Activated T-cell treated with anti-CD3 and anti-CD28 coated beads for 48 hours (primary cell): ENCODE results near the gene SHB.

Experiments
- DNase-seq: peaks from one replicate; pipeline ENCODE4 v3.0.0-alpha.2; 2020; ENCODE audit warnings: low read depth

SHB gene

DNA sequence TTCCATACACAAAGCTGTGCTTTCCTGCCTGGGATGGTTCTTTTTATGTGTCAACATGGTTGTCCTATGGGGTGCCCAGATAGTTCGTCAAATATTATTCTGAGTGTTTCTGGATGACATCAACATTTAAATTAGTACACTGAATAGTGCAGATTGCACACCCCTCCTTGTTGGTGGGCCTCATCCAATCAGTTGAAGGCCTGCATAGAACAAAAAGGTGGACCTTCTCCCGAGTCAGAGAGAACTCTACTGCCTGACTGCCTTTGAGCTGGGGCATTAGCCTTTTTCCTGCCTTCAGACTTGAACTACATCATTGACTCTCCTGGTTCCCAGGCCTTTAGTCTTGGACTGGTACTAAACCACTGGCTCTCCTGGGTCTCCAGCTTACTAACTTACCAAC is 80.4 kb downstream of the SHB start:
- no peak for DNase-seq

DNA sequence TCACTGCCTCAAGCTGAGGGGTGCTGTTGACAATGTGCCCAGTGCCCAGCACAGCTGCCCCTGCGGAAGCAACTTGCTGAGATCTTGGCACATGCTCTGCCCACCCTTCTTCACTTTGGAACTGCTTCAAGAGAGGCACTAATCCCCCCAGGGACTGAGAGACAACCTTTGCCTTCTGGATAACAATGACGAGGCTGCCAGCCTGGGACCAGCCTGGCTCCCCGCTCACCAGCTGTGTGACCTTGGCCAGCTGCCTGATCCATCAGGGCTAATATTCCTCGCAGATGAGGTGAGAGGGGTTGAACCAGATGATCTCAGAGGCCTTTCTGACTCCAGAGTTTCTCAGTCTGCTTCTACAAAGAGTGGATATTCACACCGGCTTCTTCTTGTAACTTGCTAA is 81.0 kb downstream of the SHB start:
- DNase-seq = no peak

DNA sequence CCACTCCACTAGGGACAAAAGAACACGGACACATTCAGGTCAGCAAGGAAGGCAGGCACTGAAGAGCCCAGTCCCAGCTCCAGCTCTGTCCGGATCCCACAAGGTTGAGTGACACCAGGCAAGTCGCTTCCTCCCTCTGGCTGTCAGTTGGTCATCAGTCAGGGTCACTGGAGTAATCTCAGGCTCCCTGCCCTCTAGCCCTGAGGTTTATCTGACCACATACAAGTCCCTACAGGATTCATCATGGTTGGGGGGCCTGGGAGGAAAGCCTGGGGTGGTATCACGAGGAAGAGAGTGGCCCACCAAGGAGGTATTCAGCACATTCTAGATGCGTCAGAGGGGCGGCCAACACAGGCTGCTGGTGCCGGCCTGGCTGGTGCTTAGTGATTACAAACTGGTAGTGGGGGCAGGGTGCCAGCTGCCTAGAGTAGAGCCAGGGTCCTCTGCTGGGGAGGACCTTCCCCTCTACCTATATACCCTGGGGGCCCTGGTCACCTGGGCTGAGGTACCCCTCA is 81.5 kb downstream of the SHB start:
- DNase-seq = no peak

DNA sequence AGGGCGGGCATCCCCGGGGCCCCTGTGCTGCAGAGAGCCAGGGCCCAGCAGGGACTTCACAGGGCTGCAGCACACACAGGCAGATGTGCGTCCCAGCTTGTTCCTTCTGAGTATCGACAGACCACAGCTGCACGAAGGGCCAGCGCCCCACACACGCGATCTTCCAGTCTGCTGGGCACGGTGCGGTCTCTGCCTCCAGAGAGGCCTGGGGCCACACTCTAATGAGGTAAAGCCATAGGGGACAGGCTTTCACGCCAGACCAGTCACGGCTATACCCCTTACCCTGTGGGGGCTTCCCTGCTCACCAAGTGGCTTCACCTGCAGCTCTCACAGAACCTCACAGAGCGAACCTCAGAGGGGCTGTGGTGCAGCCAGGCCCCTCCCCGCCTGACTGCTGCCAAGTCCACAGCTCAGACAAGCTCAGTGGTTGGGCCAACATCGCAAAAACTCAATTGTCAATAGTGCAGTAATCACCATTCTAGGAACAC is 82.2 kb downstream of the SHB start:
- no peak for DNase-seq

DNA sequence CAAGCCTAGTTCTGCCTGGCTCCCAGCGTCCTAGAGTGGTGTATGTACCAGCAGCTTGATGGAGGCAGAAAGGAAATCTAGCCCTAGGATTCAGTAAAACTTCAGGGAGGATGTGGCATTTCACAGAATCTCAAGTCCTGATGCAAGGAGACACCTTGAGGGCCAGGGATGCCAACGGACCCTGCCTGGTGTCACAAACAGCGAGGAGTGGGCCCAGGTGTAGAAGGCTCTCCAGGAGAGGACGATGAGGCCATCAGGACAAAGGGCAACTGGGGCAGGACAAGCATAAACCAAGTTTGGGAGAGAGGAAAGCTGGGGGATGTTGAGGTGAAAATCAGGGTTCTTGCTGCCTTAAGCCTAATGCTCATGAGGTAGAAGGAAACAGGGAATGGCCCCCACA is 83.0 kb downstream of the SHB start:
- DNase-seq = no peak

DNA sequence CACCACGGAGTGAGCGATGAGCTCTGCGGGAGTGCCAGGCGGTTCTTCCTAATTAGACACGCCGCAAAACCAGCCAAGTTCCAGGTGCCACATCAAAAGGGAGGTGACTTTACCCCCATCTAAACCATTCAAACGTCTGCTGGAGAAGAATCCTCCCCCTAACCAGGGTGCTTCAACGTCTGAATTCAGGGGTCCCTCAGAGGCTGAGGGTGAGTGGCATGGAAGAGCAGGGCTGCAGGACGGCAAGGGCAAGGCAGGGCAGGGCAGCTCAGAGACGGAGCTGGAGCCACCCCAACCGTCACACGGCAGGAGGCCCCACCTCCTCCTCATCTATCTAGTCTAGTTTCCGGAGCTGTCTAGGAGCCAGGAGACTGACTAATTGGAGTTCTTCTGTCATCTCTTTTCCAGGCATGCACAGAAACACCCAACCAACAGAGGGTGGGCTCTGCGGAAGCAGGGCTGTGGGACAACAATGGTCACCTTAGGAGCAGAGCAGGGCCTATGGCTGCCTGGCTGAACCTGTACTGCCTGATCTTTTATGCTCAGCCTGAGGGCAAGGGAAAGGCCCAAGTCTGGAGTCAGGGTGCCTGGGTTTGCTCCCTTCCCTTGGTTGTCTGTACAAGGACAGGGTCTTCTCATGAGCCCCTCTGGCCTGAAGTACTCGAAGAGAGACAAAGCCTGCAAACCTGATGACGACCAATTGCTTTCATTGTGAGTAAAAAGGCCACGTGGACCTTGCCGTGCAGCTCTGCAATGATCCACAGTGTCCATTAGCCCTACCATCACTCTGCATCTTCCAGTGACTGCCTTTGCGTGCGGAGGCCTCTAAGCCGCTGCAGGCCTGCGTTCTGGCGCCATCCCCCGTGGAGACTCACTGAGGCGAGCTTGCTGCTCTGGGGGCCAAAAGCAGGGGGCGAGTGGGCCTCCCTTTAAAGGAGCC is 84.1 kb downstream of the SHB start:
- DNase-seq = no peak

DNA sequence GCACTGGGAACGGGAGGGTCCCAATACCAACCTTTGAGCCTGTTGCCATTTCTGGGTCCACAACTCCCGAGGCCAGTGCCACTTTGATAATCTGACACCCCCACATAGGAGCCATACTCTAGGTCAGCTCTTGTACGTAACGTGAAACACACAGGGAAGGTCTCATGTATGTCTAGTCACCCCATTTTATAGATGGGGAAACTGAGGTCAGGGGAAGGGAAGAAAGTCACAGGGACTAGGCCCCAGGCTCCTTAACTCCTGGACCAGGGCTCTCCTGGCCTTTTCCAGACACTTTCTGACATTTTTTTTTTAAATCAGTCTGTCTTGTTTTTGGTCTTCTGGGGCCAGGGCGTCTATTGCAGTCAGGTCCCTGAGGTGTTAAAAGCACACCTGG is 84.8 kb downstream of the SHB start:
- DNase-seq = no peak

DNA sequence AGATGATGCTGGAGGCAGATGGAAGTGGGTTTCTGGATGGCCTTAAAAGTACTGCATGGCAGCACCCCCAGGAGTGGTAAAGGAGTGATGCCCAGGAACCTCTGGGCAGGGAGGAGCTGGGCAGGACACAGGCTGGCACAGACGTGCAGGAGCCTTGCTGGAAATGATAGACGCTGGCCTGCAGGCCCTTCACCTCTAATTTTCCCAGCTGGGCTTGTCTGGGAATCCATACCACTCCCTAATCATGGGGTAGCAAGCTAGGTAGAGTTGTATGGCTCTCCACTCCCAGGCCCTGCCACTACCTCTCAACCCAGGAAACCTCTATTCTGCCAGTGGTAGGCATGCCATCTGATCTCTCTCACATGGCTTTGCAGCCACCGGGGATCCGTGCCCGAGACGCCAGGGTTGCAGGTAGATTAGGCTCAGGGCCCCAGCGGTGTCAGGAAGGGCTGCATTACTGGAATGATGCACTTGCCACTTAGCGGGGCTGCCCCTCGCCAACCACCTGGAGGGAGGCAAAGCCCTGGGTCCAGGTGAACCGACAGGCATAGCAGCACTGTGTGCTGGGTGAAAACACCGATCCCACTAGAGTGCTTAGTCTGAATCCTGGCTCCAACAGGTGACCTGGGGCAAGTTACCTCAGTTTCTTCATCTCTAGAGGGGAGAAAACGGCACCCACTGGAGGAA is 85.5 kb downstream of the SHB start:
- DNase-seq = no peak

DNA sequence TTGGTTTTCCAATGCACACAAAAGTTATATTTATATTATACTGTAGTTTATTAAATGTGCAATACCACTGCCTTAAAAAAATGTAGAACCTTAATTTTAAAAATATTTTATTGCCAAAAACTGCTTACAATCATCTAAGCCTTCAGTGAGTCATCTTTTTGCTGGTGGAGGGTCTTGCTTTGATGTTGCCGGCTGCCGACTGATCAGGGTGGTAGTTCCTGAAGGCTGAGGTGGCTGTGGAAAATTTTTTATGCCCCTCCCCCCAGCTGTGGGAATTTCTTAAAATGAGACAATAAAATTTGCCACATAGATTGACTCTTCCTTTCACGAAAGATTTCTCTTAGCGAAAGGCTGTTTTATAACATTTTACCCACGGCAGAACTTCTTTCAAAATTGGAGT is 89.2 kb downstream of the SHB start:
- DNase-seq = no peak

DNA sequence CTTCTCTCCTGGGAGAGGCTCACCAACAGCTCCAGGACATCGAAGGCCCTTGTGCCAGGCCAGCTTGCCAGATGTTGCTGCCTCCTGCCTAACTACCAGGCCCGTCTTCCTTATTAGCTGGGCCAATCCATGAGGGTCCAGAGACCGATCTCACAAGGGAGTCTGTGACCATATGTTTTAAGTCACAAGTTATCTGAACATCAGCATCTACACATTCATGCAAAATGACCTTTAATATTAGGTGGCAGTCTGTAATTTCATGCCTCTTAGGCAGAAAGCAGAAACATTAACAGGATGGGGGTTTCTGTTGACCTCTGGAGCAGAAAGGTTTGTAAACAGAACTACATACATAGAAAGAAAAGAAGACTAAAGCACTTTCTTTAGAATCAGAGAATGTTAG is 90.0 kb downstream of the SHB start:
- DNase-seq = no peak

DNA sequence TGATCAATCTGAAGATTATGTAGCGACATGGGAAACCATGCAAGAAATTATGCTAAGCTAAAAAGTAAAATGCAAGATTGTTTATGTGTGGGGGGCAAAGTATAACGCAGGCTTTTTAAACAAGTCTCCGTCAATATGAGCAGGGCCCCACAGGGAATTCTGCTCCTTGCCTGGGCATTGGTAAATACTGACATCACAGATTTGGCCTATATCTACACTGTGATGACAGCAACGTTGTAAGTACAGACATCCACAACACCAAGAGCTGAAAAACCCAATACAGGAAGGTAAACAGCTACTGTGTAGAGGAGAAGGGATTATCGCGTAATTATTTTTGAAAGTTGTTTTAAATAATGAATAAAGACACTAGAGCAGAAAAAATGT is 90.6 kb downstream of the SHB start:
- no peak for DNase-seq

DNA sequence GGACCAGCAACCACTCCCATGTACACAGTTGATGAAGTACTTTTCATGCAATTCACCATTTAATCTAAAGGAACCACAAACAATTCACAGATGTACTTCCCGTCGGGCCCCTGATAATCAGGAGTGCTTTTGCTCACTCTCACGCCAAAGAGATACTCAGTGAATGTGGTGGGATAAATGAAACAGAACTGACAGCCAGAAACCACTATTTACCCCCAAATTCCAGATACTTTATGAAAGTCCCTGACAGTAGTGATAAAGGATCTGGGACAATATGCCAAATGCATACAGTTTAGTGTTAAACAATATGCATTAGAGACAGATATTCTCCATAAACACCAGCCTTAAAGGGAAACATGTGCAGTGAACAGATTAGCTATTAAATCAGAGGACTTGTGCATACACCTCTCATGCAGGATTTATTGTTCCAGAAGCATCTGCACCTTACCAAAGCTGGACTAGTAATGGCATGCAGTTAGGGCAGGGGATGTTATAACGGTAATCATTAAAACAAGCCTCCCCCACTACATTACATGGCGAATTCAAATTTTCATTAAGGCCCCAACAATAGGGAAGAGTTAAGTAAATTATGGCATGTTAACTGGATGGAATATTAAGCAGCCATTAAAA is 91.1 kb downstream of the SHB start:
- DNase-seq = no peak

DNA sequence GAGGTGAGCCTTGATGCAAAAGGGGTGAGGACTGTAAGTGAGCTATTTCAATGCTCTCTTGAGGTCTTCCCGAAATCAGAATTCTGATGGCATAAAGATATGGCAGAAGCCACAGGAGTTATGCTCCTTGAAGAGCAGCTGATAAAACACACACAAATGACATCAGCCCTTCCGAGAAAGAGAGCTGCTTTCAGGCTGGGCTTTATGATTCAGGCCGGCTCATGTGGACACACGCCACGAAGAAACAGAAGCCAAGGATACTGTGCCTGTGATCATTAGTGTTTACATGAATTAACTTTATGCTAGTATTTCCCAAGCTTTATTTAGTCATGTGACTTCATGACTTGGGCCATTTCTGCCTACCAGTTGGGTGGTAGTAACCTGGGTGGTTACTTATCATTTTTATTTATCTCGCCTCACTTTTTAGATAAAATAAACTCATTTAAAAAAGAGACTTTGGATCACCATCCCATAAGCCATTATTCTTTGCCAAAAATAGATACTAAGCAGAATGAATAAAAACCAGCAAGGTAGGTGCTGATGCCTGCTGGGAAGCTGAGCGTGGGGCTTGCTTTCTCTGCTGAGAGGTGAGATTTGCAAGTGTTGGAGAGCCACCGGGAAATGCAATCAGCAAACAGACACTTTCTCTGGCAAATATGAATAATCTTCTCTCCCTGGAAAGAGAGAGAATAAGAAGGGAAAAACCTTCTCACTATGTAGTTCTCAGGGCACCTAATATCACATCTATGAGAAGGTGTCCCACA is 92.1 kb downstream of the SHB start:
- no peak for DNase-seq

DNA sequence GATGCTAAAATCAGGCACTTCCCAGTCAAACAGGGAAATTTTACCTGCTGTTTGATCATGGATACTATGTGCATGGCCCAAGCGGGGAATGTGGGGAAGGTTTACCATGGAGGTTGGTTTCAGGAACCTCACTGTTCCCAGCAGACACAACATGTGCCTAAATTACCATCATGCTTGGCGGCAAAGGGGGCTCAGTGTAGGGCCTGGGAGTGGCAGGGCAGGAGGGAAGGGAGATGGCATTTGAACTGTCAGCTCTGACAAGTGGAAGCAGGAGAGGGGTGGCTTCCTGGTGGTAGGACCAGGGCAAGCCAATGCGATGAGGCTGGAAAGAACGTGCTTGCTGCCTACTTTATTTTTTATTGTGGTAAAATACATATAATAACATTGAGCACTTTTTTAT is 93.4 kb downstream of the SHB start:
- DNase-seq = no peak

DNA sequence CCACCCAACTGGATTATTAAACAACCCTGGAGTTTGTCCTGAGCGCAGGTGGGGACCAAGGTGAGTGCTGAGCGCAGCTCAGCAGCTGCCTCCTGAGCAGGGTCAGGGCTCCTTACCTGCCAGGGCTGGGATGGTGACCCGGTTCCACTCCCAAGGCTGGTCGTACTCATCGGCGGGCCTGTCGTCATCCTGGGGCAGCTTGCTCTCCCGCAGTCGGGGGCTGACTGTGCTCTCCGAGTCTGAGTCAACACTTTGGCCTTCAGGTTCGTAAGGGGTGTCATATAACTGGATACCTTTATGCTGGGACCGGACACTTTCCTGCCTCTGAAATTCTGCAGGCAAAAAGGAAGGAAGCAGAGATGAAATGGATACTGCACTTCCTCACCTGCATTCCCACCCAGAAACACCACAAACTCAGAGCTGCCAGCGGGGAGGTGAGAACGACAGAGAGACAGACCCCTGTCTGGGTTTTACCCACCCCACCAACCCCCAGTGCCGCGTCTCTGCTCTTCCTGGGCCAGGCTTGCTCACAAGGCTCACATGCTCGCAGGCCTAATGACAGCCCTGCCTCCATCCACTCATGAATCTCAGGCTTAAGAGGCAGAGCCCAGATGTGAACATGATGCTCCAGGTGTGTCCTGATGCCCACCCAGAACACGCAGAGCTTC is 94.4 kb downstream of the SHB start:
- no peak for DNase-seq

DNA sequence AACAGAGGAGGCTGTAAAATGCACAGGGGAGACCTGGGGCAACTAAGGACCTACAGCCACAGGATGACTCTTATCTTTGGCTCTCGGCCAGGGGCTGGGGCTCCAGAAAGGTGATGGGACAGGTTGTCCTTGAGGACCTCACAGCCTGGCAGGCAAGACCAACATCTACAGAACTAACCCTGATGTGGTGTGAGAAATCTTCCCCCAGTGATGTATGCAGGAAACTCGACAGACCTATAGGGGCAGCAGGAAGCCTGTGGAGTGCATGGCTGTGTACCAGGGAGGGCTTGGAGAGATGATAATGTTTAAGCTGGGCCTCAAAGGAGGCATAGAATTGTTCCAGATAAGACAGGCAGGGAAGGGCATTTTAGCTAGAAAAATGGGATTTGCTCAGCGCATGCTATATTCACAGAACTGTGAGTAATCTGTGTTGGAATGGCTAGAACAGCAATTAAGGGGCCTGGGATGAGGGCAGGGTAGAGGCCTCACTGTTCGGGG is 96.6 kb downstream of the SHB start:
- no peak for DNase-seq

DNA sequence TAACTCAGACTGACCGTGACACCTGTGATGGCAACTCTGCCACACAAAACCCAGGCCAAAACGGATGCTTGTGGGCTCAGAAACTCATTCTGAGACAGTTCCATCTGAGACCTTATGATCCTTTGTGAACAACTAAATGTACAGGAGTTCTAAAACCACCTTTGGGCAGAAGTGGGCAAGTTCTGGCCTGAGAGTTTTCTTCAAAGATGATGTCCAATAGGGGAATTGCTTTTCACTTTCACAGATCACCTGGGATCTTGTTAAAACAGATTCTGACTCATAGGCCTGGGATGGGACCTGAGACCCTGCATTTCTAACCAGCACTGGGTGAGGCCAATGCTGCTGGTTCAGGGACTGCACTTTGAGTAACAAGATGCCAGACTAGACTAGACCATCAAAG is 97.3 kb downstream of the SHB start:
- no peak for DNase-seq

DNA sequence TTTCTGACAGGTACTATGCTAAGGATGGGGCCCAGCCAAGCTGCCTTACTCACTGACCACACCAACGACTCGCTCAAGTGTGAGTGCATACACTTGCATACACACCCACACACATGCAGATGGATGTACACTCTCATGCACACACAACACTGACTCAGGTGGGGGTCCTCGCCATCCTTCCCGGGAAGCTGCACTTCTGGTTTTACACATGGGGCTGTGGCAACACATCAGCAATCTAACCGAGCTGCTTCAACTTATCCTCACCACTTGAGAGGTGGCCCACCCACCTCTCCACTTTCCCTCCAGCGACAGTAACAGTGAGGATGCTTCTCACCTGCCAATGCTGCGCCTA is 97.9 kb downstream of the SHB start:
- peak; percentile 22 for DNase-seq

DNA sequence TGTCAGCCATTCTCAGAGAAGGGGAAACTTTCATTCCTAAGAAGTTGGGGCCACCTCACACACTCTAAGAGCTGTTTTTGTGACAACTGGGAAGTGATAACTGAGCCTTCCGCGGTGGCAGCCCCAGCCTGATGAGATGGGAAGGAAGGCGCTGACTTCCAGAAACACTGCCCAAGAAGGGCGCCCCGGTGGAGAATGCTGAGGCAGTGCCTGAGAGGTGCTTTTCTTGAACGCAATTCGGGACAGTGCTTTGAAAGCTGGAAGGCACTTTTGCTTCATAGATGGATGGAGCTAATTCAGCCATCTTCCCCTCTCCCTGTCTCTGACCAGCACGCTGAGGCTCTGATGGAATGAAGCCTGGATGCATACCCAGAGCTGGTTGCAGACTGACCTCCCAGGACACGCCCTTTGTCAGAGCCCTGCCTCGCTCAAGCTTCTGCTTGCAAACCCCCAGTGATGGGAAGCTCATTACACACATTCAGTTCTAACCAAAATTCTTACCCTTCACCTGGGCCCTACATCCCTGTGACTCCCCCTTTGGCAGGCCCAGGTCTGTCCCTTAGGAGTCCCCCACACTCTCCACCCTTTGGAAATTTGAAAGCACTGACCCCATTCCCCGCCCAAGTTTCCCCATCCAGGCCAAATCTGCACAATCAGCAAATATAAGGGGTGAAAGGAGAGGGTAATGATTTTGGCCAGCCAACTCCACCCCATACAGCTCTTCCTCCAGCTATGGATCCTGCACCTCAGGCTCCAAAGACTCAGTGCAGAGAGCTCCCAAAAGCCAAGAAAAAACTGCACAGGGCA is 98.5 kb downstream of the SHB start:
- no peak for DNase-seq

DNA sequence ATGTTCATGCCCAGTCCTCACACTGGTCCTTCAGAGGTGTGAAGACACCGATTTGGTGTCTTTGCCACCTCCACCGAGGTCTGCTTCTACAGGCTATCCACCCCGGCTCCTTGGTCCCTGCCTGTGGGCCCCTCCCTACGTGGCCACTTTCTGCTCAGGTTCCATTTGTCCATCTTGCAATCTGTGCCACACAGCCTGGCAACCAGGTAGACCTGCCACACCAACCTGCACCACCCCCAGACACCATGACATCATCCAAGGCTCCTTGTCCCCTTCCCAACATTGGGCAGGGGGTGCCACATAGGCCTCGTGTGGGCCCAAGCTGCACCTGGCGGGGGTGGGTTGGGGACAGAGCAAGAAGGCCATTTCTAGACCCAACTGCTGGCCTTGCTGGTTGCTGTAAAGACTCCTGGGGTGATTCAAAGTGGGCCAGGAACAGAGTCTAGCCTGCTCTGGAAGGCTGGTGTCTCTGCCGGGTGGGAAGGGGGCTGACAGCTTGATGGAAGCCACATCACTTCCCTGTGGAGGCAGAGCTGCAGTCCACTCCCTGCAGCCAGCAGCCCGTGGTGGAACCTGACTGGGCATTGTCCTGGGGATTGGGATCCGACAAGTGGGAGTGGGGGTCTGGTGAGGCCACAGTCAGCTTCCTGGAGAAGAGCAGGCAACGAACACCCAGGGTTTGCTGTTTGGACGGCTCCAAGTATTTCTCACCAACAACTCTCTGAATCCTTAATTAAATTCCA is 99.3 kb downstream of the SHB start:
- no peak for DNase-seq
